Measurements from ENCODE around the gene TARS1.

DNA sequence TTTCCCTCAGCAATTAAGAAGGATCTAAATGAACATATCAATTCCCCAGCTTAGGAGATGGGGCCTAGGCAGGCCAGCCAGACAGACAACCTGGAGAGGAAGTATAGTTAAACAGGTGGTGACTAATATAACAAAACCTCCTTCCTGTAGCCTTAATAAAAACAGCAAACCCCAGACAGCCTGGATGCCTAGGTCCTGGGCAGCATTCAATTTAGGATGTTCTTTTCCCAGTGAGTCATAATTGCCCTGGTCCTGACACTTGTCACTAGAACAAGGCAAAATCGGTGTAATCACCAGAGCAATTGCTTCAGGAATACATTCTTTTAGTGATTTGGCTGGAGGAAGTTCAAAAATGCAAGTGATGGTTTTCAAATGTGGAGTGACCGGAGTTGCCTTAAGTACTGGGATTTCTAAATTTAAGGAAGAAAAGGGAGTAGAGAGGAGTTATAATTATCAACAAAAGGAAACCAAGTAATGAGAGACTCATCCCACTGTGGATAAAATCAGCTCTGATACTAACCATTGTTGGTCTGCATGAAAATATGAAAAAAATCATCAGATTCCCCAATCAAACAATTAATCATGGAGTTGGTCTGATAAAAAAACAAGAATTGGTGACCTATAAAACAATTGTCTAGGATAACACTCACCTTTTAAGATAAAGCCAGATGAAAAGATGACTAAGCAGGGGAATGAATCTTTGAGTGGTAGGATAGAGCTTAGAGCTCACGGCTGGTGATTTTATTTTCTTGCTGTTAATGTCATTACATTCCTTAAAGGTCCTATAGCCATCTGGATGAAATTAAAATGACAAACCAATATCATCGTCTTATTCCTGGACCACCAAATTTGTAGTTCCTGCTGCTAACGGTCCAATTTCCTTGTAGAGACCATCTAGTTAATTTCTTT, 39.0 kb upstream of the TARS1 start:
- TF ChIP-seq, protein P1, sequence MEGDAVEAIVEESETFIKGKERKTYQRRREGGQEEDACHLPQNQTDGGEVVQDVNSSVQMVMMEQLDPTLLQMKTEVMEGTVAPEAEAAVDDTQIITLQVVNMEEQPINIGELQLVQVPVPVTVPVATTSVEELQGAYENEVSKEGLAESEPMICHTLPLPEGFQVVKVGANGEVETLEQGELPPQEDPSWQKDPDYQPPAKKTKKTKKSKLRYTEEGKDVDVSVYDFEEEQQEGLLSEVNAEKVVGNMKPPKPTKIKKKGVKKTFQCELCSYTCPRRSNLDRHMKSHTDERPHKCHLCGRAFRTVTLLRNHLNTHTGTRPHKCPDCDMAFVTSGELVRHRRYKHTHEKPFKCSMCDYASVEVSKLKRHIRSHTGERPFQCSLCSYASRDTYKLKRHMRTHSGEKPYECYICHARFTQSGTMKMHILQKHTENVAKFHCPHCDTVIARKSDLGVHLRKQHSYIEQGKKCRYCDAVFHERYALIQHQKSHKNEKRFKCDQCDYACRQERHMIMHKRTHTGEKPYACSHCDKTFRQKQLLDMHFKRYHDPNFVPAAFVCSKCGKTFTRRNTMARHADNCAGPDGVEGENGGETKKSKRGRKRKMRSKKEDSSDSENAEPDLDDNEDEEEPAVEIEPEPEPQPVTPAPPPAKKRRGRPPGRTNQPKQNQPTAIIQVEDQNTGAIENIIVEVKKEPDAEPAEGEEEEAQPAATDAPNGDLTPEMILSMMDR (IDR thresholded peaks at IDR 0.05), result no peak
- TF ChIP-seq POLR2AphosphoS5 (IDR thresholded peaks at IDR 0.05) (no peak), EP300 (IDR thresholded peaks at IDR 0.05) (no peak), POLR2A (IDR thresholded peaks at IDR 0.05) (no peak)

Measured in suprapubic skin (tissue), 4 donors.